ENCODE measurements around the gene OR51I1.

DNA sequence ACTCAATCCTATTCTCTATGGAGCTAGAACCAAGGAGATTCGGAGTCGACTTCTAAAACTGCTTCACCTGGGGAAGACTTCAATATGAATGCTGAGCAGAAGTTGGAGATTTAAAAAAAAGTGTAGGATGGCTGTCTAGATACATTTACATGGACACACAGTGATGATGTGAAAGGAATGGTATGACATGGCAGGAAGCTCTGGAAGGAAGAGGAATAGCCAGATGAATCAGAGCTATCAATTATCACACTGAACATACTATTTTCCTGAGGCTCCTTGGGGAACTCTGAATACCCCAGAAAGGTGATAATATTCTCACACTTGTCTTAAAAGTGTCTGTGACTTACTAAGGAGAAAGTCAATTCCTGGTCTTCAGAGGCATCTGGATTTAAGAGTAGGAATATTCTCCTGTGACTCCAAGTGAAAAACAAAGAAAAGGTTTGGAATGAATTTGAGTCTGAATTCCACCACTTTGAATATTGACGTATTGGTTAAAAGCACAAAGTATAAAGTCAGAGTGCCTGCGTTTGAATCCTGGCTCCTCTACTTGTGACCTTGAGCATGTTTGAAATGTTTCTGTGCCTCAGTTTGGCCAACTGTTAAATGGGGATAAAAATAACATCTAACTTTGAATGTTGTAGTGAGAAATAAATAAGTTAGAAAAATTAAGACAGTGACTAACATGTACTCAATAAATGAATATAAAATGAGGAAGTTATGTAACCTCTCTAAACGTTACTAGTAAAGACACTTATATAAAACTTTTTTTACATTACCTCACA is 48.5 kb upstream of the OR51I1 start:
- TF ChIP-seq LEF1 (IDR thresholded peaks at IDR 0.05; ENCODE audit: borderline replicate concordance) (no peak), SUZ12 (IDR thresholded peaks at IDR 0.05) (no peak), L3MBTL2 (conservative IDR thresholded peaks at IDR 0.05) (no peak), NFRKB (IDR thresholded peaks at IDR 0.05) (no peak), BHLHE40 (IDR thresholded peaks at IDR 0.05; ENCODE audit: borderline replicate concordance) (no peak), FOXM1 (IDR thresholded peaks at IDR 0.05; ENCODE audit: borderline replicate concordance) (no peak), FOXK2 (IDR thresholded peaks at IDR 0.05) (no peak), FOXA1 (IDR thresholded peaks at IDR 0.05) (no peak), CTBP1 (IDR thresholded peaks at IDR 0.05; ENCODE audit: borderline replicate concordance) (no peak), ELF4 (IDR thresholded peaks at IDR 0.05) (no peak)
- TF ChIP-seq, protein P1, sequence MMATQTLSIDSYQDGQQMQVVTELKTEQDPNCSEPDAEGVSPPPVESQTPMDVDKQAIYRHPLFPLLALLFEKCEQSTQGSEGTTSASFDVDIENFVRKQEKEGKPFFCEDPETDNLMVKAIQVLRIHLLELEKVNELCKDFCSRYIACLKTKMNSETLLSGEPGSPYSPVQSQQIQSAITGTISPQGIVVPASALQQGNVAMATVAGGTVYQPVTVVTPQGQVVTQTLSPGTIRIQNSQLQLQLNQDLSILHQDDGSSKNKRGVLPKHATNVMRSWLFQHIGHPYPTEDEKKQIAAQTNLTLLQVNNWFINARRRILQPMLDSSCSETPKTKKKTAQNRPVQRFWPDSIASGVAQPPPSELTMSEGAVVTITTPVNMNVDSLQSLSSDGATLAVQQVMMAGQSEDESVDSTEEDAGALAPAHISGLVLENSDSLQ (IDR thresholded peaks at IDR 0.05): no peak

Data from HEK293T (cell line).